Hepatocyte (in vitro differentiated cells): Measurements from ENCODE around the gene RALGPS2.
"Not testable (repeated sequence)": the region's sequence is repeated elsewhere in the genome, so short reads cannot be mapped to it uniquely, and the experiment has no call there.

Experiments
- CTCF ChIP-seq: fragments of 200-600 bp; sonication (generic); IDR thresholded peaks from 2 replicates; pipeline ENCODE4 v1.5.1; 2016; ENCODE audit warnings: antibody characterized with exemption, mild to moderate bottlenecking; ENCODE audit not compliant: poor library complexity
- EZH2 ChIP-seq: fragments of 200-600 bp; sonication (generic); IDR thresholded peaks from 2 replicates; pipeline ENCODE4 v1.6.1; 2016; ENCODE audit warnings: antibody characterized with exemption, mild to moderate bottlenecking, borderline replicate concordance

- not testable (repeated sequence) for TF ChIP-seq CTCF, EZH2
Measured at GRCh38 chr1:178847919-178848318, 122.9 kb downstream of the RALGPS2 start.
